Right lung (tissue), 10 donors: ENCODE results near the gene C1QL4. TPM values are rescaled to one million over a fixed set of nuclear protein-coding genes. Genes with fewer than 3 reads are reported as not detected.
A peak's percentile ranks its signal among the peaks of the same experiment; 100 is the strongest.
"Not testable (repeated sequence)": the region's sequence is repeated elsewhere in the genome, so short reads cannot be mapped to it uniquely, and the experiment has no call there.

Experiments
- DNase-seq, 2 donors: peaks; one replicate each; pipeline ENCODE4 v3.0.0-alpha.2; 2013
- long read RNA-seq, 8 donors: transcript quantifications; one replicate each; lab custom pipeline, GENCODE V29; 2026
- polyA plus RNA-seq, 5 donors: library from polyadenylated mRNA; unstranded; fragments of 120-200 nt; gene quantifications; one replicate each; pipeline versions ENCODE4 v1.2.1 to v1.2.3, GENCODE V29; 2013; ENCODE audit warnings: inconsistent platforms in 1 of 5, low replicate concordance in 1 of 5; ENCODE audit not compliant: insufficient read length in 5 of 5, insufficient read depth in 1 of 5

The C1QL4 gene
- polyA plus RNA-seq: under 1 TPM in 1 of 5 donors, not detected in 4; 0.06 TPM
- long read RNA-seq, donor 1: 0 reads
- long read RNA-seq, donor 2: 0 reads
- long read RNA-seq, donor 3: 0 reads
- long read RNA-seq, donor 4: 0 reads
- long read RNA-seq, donor 5: 0 reads
- long read RNA-seq, donor 6: 0 reads
- long read RNA-seq, donor 7: 0 reads
- long read RNA-seq, donor 8: 0 reads

GRCh38 chr12:49336645-49337584 is at the start of gene C1QL4:
Gene C1QL4, minus strand, starts transcription at chr12:49337188. Its CDS starts 711 bp downstream, at chr12:49336477.
- peak; percentile 67 to 73 for DNase-seq

- not testable (repeated sequence) for DNase-seq
Observed at GRCh38 chr12:49380184-49380583, 43.2 kb upstream of the C1QL4 start.

- no peak for DNase-seq
Observed at GRCh38 chr12:49377386-49377785, 40.4 kb upstream of the C1QL4 start.

- no peak for DNase-seq
Observed at GRCh38 chr12:49375406-49375805, 38.4 kb upstream of the C1QL4 start.

GRCh38 chr12:49370539-49370938 is 33.6 kb upstream of the C1QL4 start:
- DNase-seq: no peak

- DNase-seq: no peak
Observed at GRCh38 chr12:49369411-49370145, 32.6 kb upstream of the C1QL4 start.

GRCh38 chr12:49368240-49368600 is 31.2 kb upstream of the C1QL4 start:
- DNase-seq: no peak

GRCh38 chr12:49367381-49368239 is 30.6 kb upstream of the C1QL4 start, which contains the start of gene SPATS2:
Gene SPATS2, plus strand, starts transcription at chr12:49367462. Its CDS starts 93,551 bp downstream, at chr12:49461013.
- DNase-seq: no peak

- DNase-seq: peak; percentile 96
Observed at GRCh38 chr12:49366652-49367380, 29.8 kb upstream of the C1QL4 start.

- DNase-seq: no peak
Observed at GRCh38 chr12:49366096-49366651, 29.2 kb upstream of the C1QL4 start.

GRCh38 chr12:49365542-49365941 is 28.6 kb upstream of the C1QL4 start:
- no peak for DNase-seq

GRCh38 chr12:49364989-49365388 is 28.0 kb upstream of the C1QL4 start:
- DNase-seq: no peak

- no peak for DNase-seq
Observed at GRCh38 chr12:49362077-49362476, 25.1 kb upstream of the C1QL4 start.

GRCh38 chr12:49359671-49360070 is 22.7 kb upstream of the C1QL4 start:
- no peak for DNase-seq

- DNase-seq: peak in 1 of 2 donors; percentile 57
Observed at GRCh38 chr12:49358483-49359141, 21.6 kb upstream of the C1QL4 start.

GRCh38 chr12:49357103-49357678 is 20.2 kb upstream of the C1QL4 start:
- no peak for DNase-seq

GRCh38 chr12:49355913-49356312 is 18.9 kb upstream of the C1QL4 start:
- no peak for DNase-seq

GRCh38 chr12:49352351-49352750 is 15.4 kb upstream of the C1QL4 start:
- no peak for DNase-seq

GRCh38 chr12:49349266-49349665 is 12.3 kb upstream of the C1QL4 start:
- no peak for DNase-seq
